GM21423 (cell line): ENCODE results near the gene SMIM44.
"Not testable (repeated sequence)": the region's sequence is repeated elsewhere in the genome, so short reads cannot be mapped to it uniquely, and the experiment has no call there.

Experiments
- ATAC-seq: cut with Tn5 transposase; IDR thresholded peaks from one replicate; pipeline ENCODE4 v1.9.1; 2021; ENCODE audit warnings: mild to moderate bottlenecking, moderate library complexity; ENCODE audit not compliant: unreplicated experiment

Gene SMIM44

GRCh38 chr19:3459089-3459881 is 24.0 kb downstream of the SMIM44 start:
- no peak for ATAC-seq

DNA sequence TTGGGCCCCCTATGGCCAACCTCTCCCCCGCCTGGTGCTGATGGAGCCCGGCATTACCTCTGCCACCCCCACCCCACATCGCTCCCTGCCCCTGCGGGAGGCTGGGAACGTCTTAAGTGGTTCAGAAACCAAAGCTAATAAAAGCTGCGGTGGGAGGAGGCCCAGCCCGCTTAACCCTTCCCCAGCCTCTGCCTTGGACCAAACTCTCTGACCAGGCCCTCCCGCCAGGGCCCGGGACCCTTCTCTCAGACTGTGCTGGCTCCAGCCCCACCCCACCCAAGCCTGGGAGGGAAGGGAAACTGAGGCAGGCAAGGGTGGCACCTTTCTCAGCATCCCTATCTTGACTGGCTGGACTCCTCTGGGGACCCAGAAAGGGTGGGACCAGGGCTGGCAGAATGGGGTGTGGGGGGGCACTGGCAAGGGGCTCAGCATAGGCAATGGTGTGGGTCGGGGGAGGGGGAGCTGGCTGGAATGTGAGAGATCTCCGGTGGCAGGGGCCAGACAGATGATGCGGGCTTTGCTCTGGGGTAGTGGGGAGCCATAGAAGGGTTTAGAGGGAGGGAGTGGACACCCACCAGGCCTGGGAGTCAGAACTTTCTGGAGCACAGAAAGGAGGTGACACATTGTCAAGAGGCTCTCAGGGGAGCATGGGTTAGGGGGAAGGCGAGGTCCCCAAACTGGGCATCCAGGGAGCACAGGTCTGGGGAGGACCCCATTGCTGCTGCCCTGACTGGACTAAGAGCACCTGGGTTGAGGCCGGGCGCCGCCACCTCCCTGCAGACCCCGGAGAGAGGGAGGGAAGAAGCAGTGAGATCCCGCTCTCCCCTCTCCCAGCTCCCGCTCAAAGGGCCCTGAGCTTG is 24.8 kb downstream of the SMIM44 start:
- ATAC-seq = no peak

DNA sequence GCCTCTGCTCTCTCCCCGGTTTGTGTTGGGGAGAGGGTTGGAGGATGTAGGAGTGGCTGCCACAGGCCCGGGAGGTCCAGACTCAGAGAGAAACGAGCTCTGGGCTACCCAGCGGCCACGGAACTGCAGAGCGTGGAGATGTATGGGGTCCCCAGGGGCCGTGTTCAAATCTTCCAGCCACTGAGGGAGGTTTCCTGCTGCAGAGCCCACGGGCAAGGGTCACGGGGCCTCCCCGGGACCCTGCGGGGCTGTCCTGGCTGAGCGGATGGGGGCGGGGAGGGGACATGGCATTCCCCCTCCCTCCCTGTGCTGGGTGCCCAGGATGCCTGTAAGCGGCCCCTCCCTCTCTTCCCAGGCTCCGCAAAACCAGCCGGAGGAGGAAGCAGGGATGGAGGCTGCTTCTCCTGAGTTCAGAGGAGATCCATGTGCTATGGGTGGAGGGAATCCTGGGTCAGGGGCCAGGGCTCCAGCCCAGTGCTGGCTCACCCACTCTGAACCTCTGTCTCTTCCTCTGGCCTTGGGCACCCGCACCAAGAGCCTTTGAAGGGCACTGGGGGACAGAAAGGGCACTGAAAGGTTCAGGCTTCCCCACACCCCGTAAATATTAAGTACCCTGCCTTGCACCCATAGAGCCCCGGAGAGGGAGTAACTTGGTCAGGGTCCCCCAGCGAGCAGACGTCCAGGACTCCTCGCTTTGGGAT is 25.6 kb downstream of the SMIM44 start:
- ATAC-seq = no peak

DNA sequence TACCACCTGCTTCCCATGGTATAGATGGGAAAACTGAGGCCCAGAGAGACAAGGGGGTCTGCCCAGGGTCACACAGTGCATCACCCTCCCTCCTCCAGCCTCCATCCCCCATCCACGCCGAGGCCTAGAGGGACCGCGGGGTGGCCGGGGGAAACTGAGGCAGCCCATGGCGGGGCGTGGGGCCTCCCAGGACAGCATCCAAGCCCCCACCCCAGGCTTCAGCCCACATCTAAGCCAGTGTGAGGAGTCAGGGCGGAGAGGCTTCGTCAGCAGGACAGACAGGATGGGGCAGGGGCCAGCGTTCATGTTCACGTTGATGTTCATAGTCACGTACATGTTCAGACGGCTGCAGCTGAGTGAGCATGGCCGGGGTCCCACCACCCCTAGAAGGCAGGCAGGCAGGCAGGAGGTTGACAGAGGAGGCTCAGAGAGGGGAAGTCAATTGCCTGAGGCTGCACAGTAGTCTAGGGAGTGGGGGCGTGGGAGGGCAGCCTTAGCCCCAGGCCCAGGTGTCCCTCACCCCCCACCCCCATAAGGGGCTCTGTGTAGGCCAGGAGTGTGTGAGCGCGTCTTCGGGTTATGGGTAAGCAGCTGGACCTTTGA is 26.2 kb downstream of the SMIM44 start:
- ATAC-seq = no peak

DNA sequence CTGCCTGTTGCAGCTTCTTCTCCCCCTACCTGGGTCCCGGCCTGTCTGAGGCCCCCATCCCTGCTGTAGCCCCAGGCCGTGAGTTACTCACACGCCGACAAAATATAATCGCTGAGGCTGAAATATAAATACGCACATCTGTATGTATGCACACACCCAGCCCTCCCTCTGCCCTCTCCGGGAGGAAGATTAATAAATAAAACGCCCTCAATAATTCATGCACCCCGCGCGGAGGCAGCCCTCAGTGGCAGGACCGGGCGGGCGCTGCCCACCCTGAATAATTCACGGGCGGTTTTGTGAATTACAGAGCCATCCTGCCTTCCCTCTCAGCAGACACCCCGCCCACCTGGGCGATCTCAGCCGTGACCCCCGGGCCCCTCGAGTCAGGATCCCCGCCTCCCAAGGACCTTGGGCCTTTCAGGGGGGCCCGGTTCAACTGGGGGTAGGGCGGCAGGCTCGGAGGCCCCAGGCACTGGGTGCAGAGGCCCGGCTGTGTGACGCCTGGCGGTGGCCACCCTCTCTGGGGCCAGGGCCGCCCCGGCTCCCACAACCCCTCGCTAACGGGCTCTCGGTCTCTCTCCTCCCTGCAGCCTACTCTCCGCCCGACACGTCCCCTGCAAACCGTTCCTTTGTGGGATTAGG is 27.2 kb downstream of the SMIM44 start:
- ATAC-seq = no peak

DNA sequence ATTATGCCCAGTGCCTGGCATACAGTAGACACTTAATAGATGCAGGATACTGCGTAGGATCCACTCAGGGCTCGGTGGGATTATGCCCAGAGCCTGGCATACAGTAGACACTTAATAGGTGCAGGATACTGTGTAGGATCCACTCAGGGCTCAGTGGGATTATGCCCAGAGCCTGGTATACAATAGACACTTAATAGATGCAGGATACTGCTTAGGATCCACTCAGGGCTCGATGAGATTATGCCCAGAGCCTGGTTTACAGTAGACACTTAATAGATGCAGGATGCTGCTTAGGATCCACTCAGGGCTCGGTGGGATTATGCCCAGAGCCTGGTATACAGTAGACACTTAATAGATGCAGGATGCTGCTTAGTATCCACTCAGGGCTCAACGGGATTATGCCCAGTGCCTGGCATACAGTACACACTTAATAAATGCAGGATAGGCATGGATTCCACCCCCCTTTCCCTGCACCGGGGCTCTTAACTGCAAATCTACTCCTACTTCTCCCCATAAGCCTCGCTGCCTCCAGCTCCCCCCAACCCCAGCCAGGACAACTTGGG is 27.8 kb downstream of the SMIM44 start:
- no peak for ATAC-seq

- no peak for ATAC-seq
Measured at GRCh38 chr19:3454656-3455392, 28.4 kb downstream of the SMIM44 start.

DNA sequence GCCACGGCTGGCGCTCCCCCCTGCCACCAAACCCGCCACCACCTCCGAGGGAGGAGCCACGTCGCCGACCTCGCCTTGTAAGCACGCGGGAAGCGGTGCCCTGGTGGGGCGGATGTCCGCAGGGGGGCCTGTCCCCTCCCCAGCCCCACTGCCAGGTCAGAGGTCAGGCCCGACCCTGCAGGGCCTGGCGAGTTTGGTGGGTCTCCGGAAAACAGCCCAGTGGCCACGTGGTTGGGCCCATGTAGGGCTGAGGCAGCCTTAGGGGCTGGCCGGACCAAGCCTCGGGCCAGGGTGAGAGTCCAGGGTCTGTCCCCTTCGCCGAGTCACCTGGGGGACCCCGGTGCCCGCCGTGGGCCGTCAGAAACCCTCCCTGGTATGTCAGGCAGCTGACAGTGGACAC is 29.4 kb downstream of the SMIM44 start:
- no peak for ATAC-seq

GRCh38 chr19:3452942-3453214 is 30.4 kb downstream of the SMIM44 start:
- not testable (repeated sequence) for ATAC-seq

GRCh38 chr19:3452171-3452941 is 30.9 kb downstream of the SMIM44 start:
- no peak for ATAC-seq

DNA sequence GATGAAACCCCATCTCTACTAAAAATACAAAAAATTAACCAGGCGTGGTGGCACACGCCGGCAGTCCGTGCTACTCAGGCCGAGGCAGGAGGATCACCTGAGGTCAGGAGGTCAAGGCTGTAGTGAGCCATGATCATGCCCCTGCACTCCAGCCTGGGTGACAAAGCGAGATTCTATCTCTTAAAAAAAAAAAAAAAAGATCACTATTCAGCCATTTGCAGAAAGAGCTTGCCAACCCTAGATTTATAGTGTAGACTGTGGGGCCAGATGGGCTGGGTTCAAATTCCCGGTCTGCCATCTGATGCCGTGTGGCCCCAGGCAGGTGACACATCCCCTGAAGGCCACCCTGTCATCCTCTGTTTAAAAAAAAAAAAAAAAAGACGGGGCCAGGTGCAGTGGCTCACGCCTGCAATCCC is 31.8 kb downstream of the SMIM44 start:
- no peak for ATAC-seq

- no peak for ATAC-seq
Measured at GRCh38 chr19:3450796-3451411, 32.3 kb downstream of the SMIM44 start.

GRCh38 chr19:3448616-3449334 is 34.5 kb downstream of the SMIM44 start:
- no peak for ATAC-seq

GRCh38 chr19:3446657-3447056 is 36.6 kb downstream of the SMIM44 start:
- ATAC-seq = not testable (repeated sequence)

- ATAC-seq = no peak
Measured at GRCh38 chr19:3444695-3445234, 38.5 kb downstream of the SMIM44 start.

DNA sequence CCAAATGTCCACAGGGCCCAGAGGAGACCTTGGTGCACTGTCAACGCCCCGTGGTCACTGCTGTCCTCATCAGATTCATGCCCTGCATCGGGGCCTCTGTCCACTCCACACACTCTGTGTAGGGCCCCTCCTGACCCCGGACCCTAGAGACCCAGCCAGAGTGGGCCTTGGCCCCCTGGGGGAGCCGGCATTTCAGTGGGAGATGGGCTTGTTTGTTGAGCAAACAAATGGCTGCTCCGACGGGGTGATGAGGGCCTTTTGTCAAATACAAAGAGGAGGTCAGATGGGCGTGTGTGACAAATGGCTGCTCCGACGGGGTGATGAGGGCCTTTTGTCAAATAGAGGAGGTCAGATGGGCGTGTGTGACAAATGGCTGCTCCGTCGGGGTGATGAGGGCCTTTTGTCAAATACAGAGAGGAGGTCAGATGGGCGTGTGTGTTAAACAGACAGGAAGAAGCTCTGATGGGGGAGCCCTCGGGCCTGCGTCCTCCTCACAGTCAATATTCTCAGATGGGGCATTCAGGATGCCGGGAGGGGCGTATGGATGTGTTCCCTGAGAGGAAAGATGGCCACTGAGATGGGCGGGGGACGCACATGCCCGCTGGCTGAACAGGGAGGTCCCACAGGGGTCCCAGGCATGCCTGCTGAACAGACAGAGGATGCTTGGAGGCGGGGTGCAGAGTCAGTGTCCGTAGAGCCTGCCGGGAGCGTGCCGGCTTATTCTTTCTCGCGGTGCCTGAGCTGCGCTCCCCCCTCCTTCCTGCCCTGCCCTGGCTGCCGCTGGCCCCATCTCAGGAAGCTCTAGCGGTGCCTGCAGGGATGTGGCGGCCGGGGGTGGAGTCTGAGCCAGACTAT is 39.2 kb downstream of the SMIM44 start:
- no peak for ATAC-seq
